Measurements from ENCODE around the gene POLDIP3. TPM values are rescaled to one million over a fixed set of nuclear protein-coding genes. Genes with fewer than 3 reads are reported as not detected.

Gene POLDIP3
- total RNA-seq, 2 donors from 2014 or later = 81.9 to 102 TPM

GRCh38 chr22:42648368-42649245 lies 33.9 kb upstream of the POLDIP3 start:
- peak overlapping the region; percentile 96 for H3K4me3 ChIP-seq (ENCODE audit: low read length)
- no peaks in the 10 kb centered on the region for H3K36me3 Mint-ChIP-seq (ENCODE audit: low read depth)
- H3K9me3 Mint-ChIP-seq = no peaks in the 10 kb centered on the region
- H3K9me3 ChIP-seq (ENCODE audit: control insufficient read depth, low read length) = no peaks in the 10 kb centered on the region
- DNase-seq = no peak
- H3K4me3 Mint-ChIP-seq = peak overlapping the region; percentile 96
- TF ChIP-seq, protein P1, sequence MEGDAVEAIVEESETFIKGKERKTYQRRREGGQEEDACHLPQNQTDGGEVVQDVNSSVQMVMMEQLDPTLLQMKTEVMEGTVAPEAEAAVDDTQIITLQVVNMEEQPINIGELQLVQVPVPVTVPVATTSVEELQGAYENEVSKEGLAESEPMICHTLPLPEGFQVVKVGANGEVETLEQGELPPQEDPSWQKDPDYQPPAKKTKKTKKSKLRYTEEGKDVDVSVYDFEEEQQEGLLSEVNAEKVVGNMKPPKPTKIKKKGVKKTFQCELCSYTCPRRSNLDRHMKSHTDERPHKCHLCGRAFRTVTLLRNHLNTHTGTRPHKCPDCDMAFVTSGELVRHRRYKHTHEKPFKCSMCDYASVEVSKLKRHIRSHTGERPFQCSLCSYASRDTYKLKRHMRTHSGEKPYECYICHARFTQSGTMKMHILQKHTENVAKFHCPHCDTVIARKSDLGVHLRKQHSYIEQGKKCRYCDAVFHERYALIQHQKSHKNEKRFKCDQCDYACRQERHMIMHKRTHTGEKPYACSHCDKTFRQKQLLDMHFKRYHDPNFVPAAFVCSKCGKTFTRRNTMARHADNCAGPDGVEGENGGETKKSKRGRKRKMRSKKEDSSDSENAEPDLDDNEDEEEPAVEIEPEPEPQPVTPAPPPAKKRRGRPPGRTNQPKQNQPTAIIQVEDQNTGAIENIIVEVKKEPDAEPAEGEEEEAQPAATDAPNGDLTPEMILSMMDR (conservative IDR thresholded peaks at IDR 0.05) = no peak
- H3K4me1 Mint-ChIP-seq = peaks cover 33% of the 10 kb centered on the region
- no peak overlapping the region for H3K27ac ChIP-seq (ENCODE audit: low read depth, low read length)
- H3K4me1 ChIP-seq (ENCODE audit: control insufficient read depth, insufficient read depth, low read length) = peaks cover 5% of the 10 kb centered on the region
- H3K27me3 ChIP-seq (ENCODE audit: control insufficient read depth, insufficient read depth, low read length, poor library complexity, severe bottlenecking) = no peaks in the 10 kb centered on the region
- H3K36me3 ChIP-seq (ENCODE audit: control insufficient read depth, insufficient read depth, low read length) = no peaks in the 10 kb centered on the region
- peak overlapping the region; percentile 98 for H3K27ac Mint-ChIP-seq
- H3K27me3 Mint-ChIP-seq (ENCODE audit: insufficient read depth) = no peaks in the 10 kb centered on the region
- peak overlapping the region; percentile 77 for H3K9ac ChIP-seq (ENCODE audit: extremely low read depth, low read length, poor library complexity, severe bottlenecking)
- WGBS, 2 experiments (ENCODE audit: insufficient coverage in 1 of 2, insufficient read length in 1 of 2) = 9 to 29% methylated on average over 7 to 48 of the region's 49 CpGs

DNA sequence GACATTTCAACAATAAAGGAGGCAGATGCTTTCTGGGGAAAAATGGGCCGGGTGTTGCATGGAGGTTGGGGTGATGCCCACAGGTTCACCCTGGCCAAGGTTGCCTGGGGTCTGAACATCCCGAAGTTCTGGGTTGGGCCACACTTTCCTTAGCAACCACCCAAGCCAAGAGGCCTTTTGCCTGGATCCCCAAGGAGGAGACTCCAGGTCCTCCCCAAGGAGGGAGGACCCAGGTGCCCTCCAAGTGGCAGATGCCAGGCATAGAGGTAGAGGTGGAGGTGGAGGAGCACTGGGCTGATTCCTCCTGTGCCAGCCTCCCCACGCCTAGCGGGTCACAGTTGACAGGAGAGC lies 33.3 kb upstream of the POLDIP3 start:
- no peak for DNase-seq
- H3K27me3 ChIP-seq (ENCODE audit: control insufficient read depth, insufficient read depth, low read length, poor library complexity, severe bottlenecking) = no peaks in the 10 kb centered on the region
- Mint-ChIP-seq H3K27me3 (ENCODE audit: insufficient read depth) (no peaks in the 10 kb centered on the region), H3K4me3 (peak overlapping the region; percentile 96), H3K9me3 (no peaks in the 10 kb centered on the region), H3K27ac (no peak overlapping the region), H3K36me3 (ENCODE audit: low read depth) (no peaks in the 10 kb centered on the region), H3K4me1 (peaks cover 33% of the 10 kb centered on the region)
- no peak overlapping the region for H3K27ac ChIP-seq (ENCODE audit: low read depth, low read length)
- peaks cover 5% of the 10 kb centered on the region for H3K4me1 ChIP-seq (ENCODE audit: control insufficient read depth, insufficient read depth, low read length)
- peak overlapping the region; percentile 77 for H3K9ac ChIP-seq (ENCODE audit: extremely low read depth, low read length, poor library complexity, severe bottlenecking)
- H3K4me3 ChIP-seq (ENCODE audit: low read length) = peak overlapping the region; percentile 96
- no peaks in the 10 kb centered on the region for H3K36me3 ChIP-seq (ENCODE audit: control insufficient read depth, insufficient read depth, low read length)
- H3K9me3 ChIP-seq (ENCODE audit: control insufficient read depth, low read length) = no peaks in the 10 kb centered on the region
- TF ChIP-seq, protein P1 (conservative IDR thresholded peaks at IDR 0.05) = no peak
- WGBS, 2 experiments (ENCODE audit: insufficient coverage in 1 of 2, insufficient read length in 1 of 2) = 92 to 100% methylated on average over 1 to 4 of the region's 4 CpGs

- no peak overlapping the region for H3K27ac Mint-ChIP-seq
- no peaks in the 10 kb centered on the region for H3K36me3 Mint-ChIP-seq (ENCODE audit: low read depth)
- 89 to 94% methylated on average over 9 to 16 of the region's 16 CpGs for WGBS, 2 experiments (ENCODE audit: insufficient coverage in 1 of 2, insufficient read length in 1 of 2)
- no peaks in the 10 kb centered on the region for H3K27me3 Mint-ChIP-seq (ENCODE audit: insufficient read depth)
- no peak for DNase-seq
- TF ChIP-seq, protein P1 (conservative IDR thresholded peaks at IDR 0.05) = no peak
- no peaks in the 10 kb centered on the region for H3K9me3 Mint-ChIP-seq
- peak overlapping the region; percentile 14 for H3K4me3 Mint-ChIP-seq
- Histone ChIP-seq H3K27ac (ENCODE audit: low read depth, low read length) (no peak overlapping the region), H3K4me3 (ENCODE audit: low read length) (no peak overlapping the region), H3K4me1 (ENCODE audit: control insufficient read depth, insufficient read depth, low read length) (peaks cover 5% of the 10 kb centered on the region), H3K36me3 (ENCODE audit: control insufficient read depth, insufficient read depth, low read length) (no peaks in the 10 kb centered on the region), H3K9ac (ENCODE audit: extremely low read depth, low read length, poor library complexity, severe bottlenecking) (no peak overlapping the region), H3K9me3 (ENCODE audit: control insufficient read depth, low read length) (no peaks in the 10 kb centered on the region), H3K27me3 (ENCODE audit: control insufficient read depth, insufficient read depth, low read length, poor library complexity, severe bottlenecking) (no peaks in the 10 kb centered on the region)
- H3K4me1 Mint-ChIP-seq = peaks cover 33% of the 10 kb centered on the region
Measured at GRCh38 chr22:42646569-42647525, 32.2 kb upstream of the POLDIP3 start.
